ENCODE measurements around the gene PDE4D. TPM values are rescaled to one million over a fixed set of nuclear protein-coding genes. Genes with fewer than 3 reads are reported as not detected.

The PDE4D gene
- total and polyA plus RNA-seq, 2 of the 4 experiments (the other 2 are of a cell fraction): 1.4 to 7.9 TPM

- intact Hi-C loops (cut with micrococcal nuclease) (no loop called here), dilution Hi-C loops (cut with HindIII; ENCODE audit: low sequenced_read_pairs, unreplicated experiment) (no loop called here), in situ Hi-C loops (cut with MboI; ENCODE audit: low sequenced_read_pairs) (no loop called here)
- H2BK5ac ChIP-seq (ENCODE audit: low read depth, low read length, poor library complexity, severe bottlenecking): no peak overlapping the region
- H4K5ac ChIP-seq (ENCODE audit: low read depth, low read length): no peak overlapping the region
- no TSS peak for BruUV-seq (replicated peaks)
- no peak overlapping the region for H3K4me2 ChIP-seq (ENCODE audit: low read depth, low read length)
- no peak overlapping the region for H2BK120ac ChIP-seq (ENCODE audit: low read depth, low read length)
- H2BK15ac ChIP-seq (ENCODE audit: low read depth, low read length): no peak overlapping the region
- no peak overlapping the region for H3K4me3 ChIP-seq (ENCODE audit: insufficient read depth, low read depth, low read length)
- ATAC-seq (ENCODE audit: low read depth) (no peak), DNase-seq (no peak)
- no peaks in the 10 kb centered on the region for H3K27me3 ChIP-seq (ENCODE audit: control insufficient read depth, insufficient read depth, low read length)
- no peak for TF ChIP-seq POLR2A (IDR thresholded peaks at IDR 0.05; ENCODE audit: low read depth, low read length)
- no peak for TF ChIP-seq MAFK (IDR thresholded peaks at IDR 0.05; ENCODE audit: low read depth, low read length)
- TF ChIP-seq RFX5 (IDR thresholded peaks at IDR 0.05; ENCODE audit: low read depth, low read length): no peak
- no peak for TF ChIP-seq ELK1 (IDR thresholded peaks at IDR 0.05; ENCODE audit: borderline replicate concordance, low read depth, low read length)
- no peak for TF ChIP-seq CTCF (conservative IDR thresholded peaks at IDR 0.05; ENCODE audit: low read depth, low read length)
- TF ChIP-seq RAD21 (IDR thresholded peaks at IDR 0.05; ENCODE audit: low read length): no peak
- no peak for TF ChIP-seq FOS (IDR thresholded peaks at IDR 0.05; ENCODE audit: low read depth, low read length)
- TF ChIP-seq CHD1 (IDR thresholded peaks at IDR 0.05; ENCODE audit: low read depth, low read length): no peak
- TF ChIP-seq BHLHE40 (IDR thresholded peaks at IDR 0.05; ENCODE audit: low read depth, low read length): no peak
- no peak for TF ChIP-seq NFE2L2 (IDR thresholded peaks at IDR 0.05; ENCODE audit: low read depth, low read length)
- TF ChIP-seq CEBPB (IDR thresholded peaks at IDR 0.05; ENCODE audit: low read depth, low read length): no peak
- TF ChIP-seq MAZ (IDR thresholded peaks at IDR 0.05; ENCODE audit: borderline replicate concordance, low read depth, low read length): no peak
- no peak for TF ChIP-seq RCOR1 (IDR thresholded peaks at IDR 0.05; ENCODE audit: insufficient replicate concordance, low read length)
- no peak for TF ChIP-seq MXI1 (IDR thresholded peaks at IDR 0.05; ENCODE audit: borderline replicate concordance, low read depth, low read length)
- TF ChIP-seq SMC3 (IDR thresholded peaks at IDR 0.05; ENCODE audit: low read depth, low read length): no peak
- TF ChIP-seq, protein P1, sequence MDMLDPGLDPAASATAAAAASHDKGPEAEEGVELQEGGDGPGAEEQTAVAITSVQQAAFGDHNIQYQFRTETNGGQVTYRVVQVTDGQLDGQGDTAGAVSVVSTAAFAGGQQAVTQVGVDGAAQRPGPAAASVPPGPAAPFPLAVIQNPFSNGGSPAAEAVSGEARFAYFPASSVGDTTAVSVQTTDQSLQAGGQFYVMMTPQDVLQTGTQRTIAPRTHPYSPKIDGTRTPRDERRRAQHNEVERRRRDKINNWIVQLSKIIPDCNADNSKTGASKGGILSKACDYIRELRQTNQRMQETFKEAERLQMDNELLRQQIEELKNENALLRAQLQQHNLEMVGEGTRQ (IDR thresholded peaks at IDR 0.05; ENCODE audit: low read depth, low read length): no peak
- H3K79me1 ChIP-seq (ENCODE audit: low read depth in 1 of 2, low read length in 2 of 2): no peaks in the 10 kb centered on the region
- 100% methylated on average over 1 of the region's 4 CpGs; no CpG with 5 or more reads in 1 of the 2 experiments for WGBS, 2 experiments (ENCODE audit: extremely low coverage in 2 of 2, insufficient read length in 1 of 2)
- no peak overlapping the region for H3K4ac ChIP-seq (ENCODE audit: low read depth, low read length)
- H3K9ac ChIP-seq (ENCODE audit: low read depth, low read length): no peak overlapping the region
- H4K20me1 ChIP-seq (ENCODE audit: insufficient read depth, low read length): no peaks in the 10 kb centered on the region
- ChIA-PET CTCF (interaction anchor here (0.6 kb wide), 1 partner anchor 199 kb away, joined by 3 read pairs; no protein-coding TSS in a partner anchor), POLR2A (ENCODE audit: unreplicated experiment) (no interaction called here)
- H3K4me1 ChIP-seq (ENCODE audit: control insufficient read depth, insufficient read depth, low read length): no peaks in the 10 kb centered on the region
- H3K27ac ChIP-seq (ENCODE audit: insufficient read depth, low read length): no peak overlapping the region
- no peak overlapping the region for H3K56ac ChIP-seq (ENCODE audit: extremely low read depth, insufficient read depth, low read length)
- no peak overlapping the region for H2AK5ac ChIP-seq (ENCODE audit: low read depth, low read length)
- no peaks in the 10 kb centered on the region for H3K9me1 ChIP-seq (ENCODE audit: insufficient read depth, low read length)
- H2AFZ ChIP-seq (replicated peaks; ENCODE audit: low read length, poor library complexity): no peak overlapping the region
- no peaks in the 10 kb centered on the region for H3K36me3 ChIP-seq (ENCODE audit: control insufficient read depth, insufficient read depth, low read length)
- H3K14ac ChIP-seq (replicated peaks; ENCODE audit: low read depth, low read length): no peak overlapping the region
- H3K18ac ChIP-seq (ENCODE audit: low read depth, low read length): no peak overlapping the region
- no peaks in the 10 kb centered on the region for H3K9me3 ChIP-seq (ENCODE audit: control insufficient read depth, insufficient read depth, low read length)
- H4K91ac ChIP-seq (ENCODE audit: insufficient read depth, low read depth, low read length): no peak overlapping the region
- no peak overlapping the region for H4K8ac ChIP-seq (ENCODE audit: low read depth in 2 of 2, low read length in 2 of 2)
- H2BK20ac ChIP-seq (ENCODE audit: low read depth, low read length): no peak overlapping the region
- no peak overlapping the region for H2AK9ac ChIP-seq (replicated peaks; ENCODE audit: low read depth, low read length, poor library complexity)
- H3K23ac ChIP-seq (ENCODE audit: low read depth, low read length): no peak overlapping the region
Measured at GRCh38 chr5:59759600-59760351, 133.8 kb downstream of the PDE4D start.

All from IMR-90 (cell line).